A673 (cell line): ENCODE results near the gene EWSR1. TPM values are rescaled to one million over a fixed set of nuclear protein-coding genes. Genes with fewer than 3 reads are reported as not detected.

ENCODE experiments used
- BruUV-seq: library from RNA; stranded (reverse); fragments of 400-500 nt; replicated peaks from 2 replicates; lab custom pipeline; 2021; lab: Mats Ljungman, UMichigan
- CTCF ChIA-PET: fragments of 300-600 bp; sonication (Branson Sonifier 250); formaldehyde crosslinking; loops from one replicate; lab custom pipeline; 2022; ENCODE audit warnings: antibody characterized with exemption; lab: Charles Lee
- POLR2A ChIA-PET: fragments of 300-600 bp; sonication (Branson Sonifier 250); formaldehyde crosslinking; loops from one replicate; lab custom pipeline; 2022; ENCODE audit warnings: antibody characterized with exemption; ENCODE audit not compliant: low non-redundant PET; lab: Charles Lee
- DNase-seq: peaks from one replicate; pipeline ENCODE4 v3.0.0-alpha.2; 2015; ENCODE audit warnings: low spot score
- H3K27ac ChIP-seq: fragments of 200-600 bp; sonication (generic); 2 replicates; pipeline ENCODE4 v1.5.1; 2016; ENCODE audit warnings: mixed run types, low read depth, mild to moderate bottlenecking, mixed read lengths, antibody characterized with exemption, low read length; ENCODE audit not compliant: poor library complexity, severe bottlenecking
- H3K27me3 ChIP-seq: fragments of 200-600 bp; sonication (generic); replicated peaks from 2 replicates; pipeline ENCODE4 v1.6.1; 2017; ENCODE audit warnings: mixed run types, low read depth, mild to moderate bottlenecking, mixed read lengths, antibody characterized with exemption, low read length; ENCODE audit not compliant: insufficient read depth, poor library complexity
- H3K36me3 ChIP-seq: fragments of 200-600 bp; sonication (generic); 2 replicates; pipeline ENCODE4 v1.6.1; 2016; ENCODE audit warnings: mixed run types, mild to moderate bottlenecking, mixed read lengths, antibody characterized with exemption, low read length; ENCODE audit not compliant: insufficient read depth, poor library complexity, severe bottlenecking
- H3K4me1 ChIP-seq: fragments of 200-600 bp; sonication (generic); 2 replicates; pipeline ENCODE4 v1.6.1; 2017; ENCODE audit warnings: mixed run types, mild to moderate bottlenecking, mixed read lengths, antibody characterized with exemption, low read length; ENCODE audit not compliant: insufficient read depth, poor library complexity, severe bottlenecking
- H3K4me3 ChIP-seq: fragments of 200-600 bp; sonication (generic); 2 replicates; pipeline ENCODE4 v1.5.1; 2016; ENCODE audit warnings: low read depth, mixed run types, mild to moderate bottlenecking, mixed read lengths, low read length; ENCODE audit not compliant: poor library complexity, severe bottlenecking
- H3K9me3 ChIP-seq: fragments of 200-600 bp; sonication (generic); 2 replicates; pipeline ENCODE4 v1.6.1; 2016; ENCODE audit warnings: mixed run types, low read depth, mild to moderate bottlenecking, mixed read lengths, antibody characterized with exemption, low read length; ENCODE audit not compliant: poor library complexity, severe bottlenecking
- CTCF ChIP-seq: fragments of 300-800, 200-600 bp; sonication (generic); conservative IDR thresholded peaks from 2 replicates; pipeline ENCODE4 v1.5.1; 2017; ENCODE audit warnings: low read depth, mild to moderate bottlenecking, antibody characterized with exemption, low read length, moderate library complexity, mixed read lengths
- EZH2 ChIP-seq: fragments of 200-600 bp; sonication (generic); IDR thresholded peaks from 2 replicates; pipeline ENCODE4 v1.6.1; 2017; ENCODE audit warnings: borderline replicate concordance, low read depth, mild to moderate bottlenecking, mixed read lengths, antibody characterized with exemption, low read length; ENCODE audit not compliant: poor library complexity, severe bottlenecking
- intact Hi-C: fragments of 100-400 bp; cut with micrococcal nuclease; formaldehyde crosslinking; loops from one replicate; pipeline ENCODE4 v1.10.0; 2022; ENCODE audit not compliant: unreplicated experiment
- total RNA-seq: library from RNA; stranded (reverse); gene quantifications from 2 replicates; pipeline ENCODE4 v1.2.3, GENCODE V29; 2021

EWSR1 gene
- total RNA-seq, 1 experiment from 2014 or later = 358 TPM

- intact Hi-C loops = no loop called here
- no peaks in the 10 kb centered on the region for H3K27me3 ChIP-seq
- H3K4me1 ChIP-seq = peaks cover 48% of the 10 kb centered on the region
- H3K4me3 ChIP-seq = peak overlapping the region; percentile 81
- ChIA-PET POLR2A (no interaction called here), CTCF (no interaction called here)
- no peak for DNase-seq
- BruUV-seq = no TSS peak
- no peaks in the 10 kb centered on the region for H3K9me3 ChIP-seq
- H3K27ac ChIP-seq = peak overlapping the region; percentile 100
- H3K36me3 ChIP-seq = peaks cover 70% of the 10 kb centered on the region
- no peak for TF ChIP-seq EZH2
- no peak for TF ChIP-seq CTCF
These were observed 1.8 kb downstream of the EWSR1 start for GRCh38 chr22:29269731-29270474.

DNA sequence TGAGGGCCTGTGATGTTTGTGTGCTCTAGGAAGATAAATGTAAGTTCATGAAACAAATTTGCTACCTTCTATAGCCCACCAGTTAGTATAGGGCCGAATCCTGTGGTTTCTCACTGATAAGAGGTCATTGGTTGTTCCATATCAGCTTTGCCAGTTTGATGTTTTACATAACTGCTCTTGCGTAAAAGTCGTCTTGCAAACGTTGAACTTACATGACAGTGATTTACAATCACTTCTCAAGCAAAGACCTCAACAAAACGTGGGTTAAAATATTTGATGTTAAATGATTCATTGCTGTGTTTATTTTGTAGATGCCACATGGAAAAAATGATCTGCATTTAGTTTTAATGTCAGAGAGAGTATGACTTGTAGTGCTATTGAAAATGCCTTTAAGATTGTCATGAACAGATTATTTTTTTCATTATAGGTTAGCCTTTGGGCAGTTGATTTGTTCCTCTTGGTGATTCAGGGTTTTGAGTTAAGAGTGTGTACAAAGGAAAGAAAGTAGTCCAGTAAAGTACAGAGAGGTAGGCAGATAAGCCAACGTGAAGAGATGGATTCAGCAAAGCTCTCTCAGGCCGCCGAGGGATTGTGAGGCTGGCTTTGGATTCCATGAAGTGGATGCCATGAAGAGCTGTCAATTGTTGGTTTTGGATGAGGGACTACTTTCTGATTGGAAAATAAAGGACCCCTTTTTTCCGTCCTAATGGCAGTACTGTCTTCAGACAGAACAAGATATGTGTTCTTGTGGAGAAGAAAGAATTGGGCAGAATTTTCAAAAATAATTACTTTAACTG, 2.6 kb downstream of the EWSR1 start:
- ChIA-PET POLR2A (interaction anchor here (0.7 kb wide), 1 partner anchor 1333 kb away, joined by 3 read pairs; no protein-coding TSS in a partner anchor), CTCF (no interaction called here)
- H3K27ac ChIP-seq = no peak overlapping the region
- peak overlapping the region; percentile 81 for H3K4me3 ChIP-seq
- TF ChIP-seq EZH2 (no peak), CTCF (no peak)
- DNase-seq = no peak
- BruUV-seq = no TSS peak
- H3K27me3 ChIP-seq = no peaks in the 10 kb centered on the region
- H3K36me3 ChIP-seq = peaks cover 70% of the 10 kb centered on the region
- intact Hi-C loops = no loop called here
- H3K4me1 ChIP-seq = peaks cover 55% of the 10 kb centered on the region
- no peaks in the 10 kb centered on the region for H3K9me3 ChIP-seq

GRCh38 chr22:29272624-29273023, 4.6 kb downstream of the EWSR1 start:
- Histone ChIP-seq H3K4me3 (no peak overlapping the region), H3K9me3 (no peaks in the 10 kb centered on the region), H3K27me3 (no peaks in the 10 kb centered on the region), H3K27ac (peak overlapping the region; percentile 15), H3K36me3 (peaks cover 83% of the 10 kb centered on the region), H3K4me1 (peaks cover 48% of the 10 kb centered on the region)
- ChIA-PET CTCF (no interaction called here), POLR2A (no interaction called here)
- DNase-seq = no peak
- intact Hi-C loops = no loop called here
- BruUV-seq = no TSS peak
- TF ChIP-seq CTCF (no peak), EZH2 (no peak)
